Astrocyte (in vitro differentiated cells and primary cell): Measurements from ENCODE around the gene RXYLT1. TPM values are rescaled to one million over a fixed set of nuclear protein-coding genes. Genes with fewer than 3 reads are reported as not detected.

Experiments
- DNase-seq: peaks from one replicate; pipeline ENCODE4 v3.0.0-alpha.2; 2010; ENCODE audit warnings: low read depth
- FAIRE-seq: peaks from 2 replicates; lab custom pipeline; 2011; peaks lifted over from hg19 to GRCh38; lab: Jason Lieb, UNC
- H2AFZ ChIP-seq: 2 replicates; pipeline ENCODE4 v1.6.0; 2012; ENCODE audit warnings: low read depth, low read length, inconsistent platforms
- H3K27ac ChIP-seq: 2 replicates; pipeline ENCODE4 v1.5.1; 2011; ENCODE audit warnings: low read depth, low read length, inconsistent platforms
- H3K27me3 ChIP-seq: 2 replicates; pipeline ENCODE4 v1.6.0; 2011; ENCODE audit warnings: low read length, inconsistent platforms; ENCODE audit not compliant: insufficient read depth
- H3K36me3 ChIP-seq: 2 replicates; pipeline ENCODE4 v1.5.1; 2011; ENCODE audit warnings: low read length, inconsistent platforms; ENCODE audit not compliant: insufficient read depth
- H3K4me1 ChIP-seq: 2 replicates; pipeline ENCODE4 v1.5.1; 2011; ENCODE audit warnings: low read length, inconsistent platforms; ENCODE audit not compliant: insufficient read depth
- H3K4me2 ChIP-seq: 2 replicates; pipeline ENCODE4 v1.6.0; 2012; ENCODE audit warnings: low read length, inconsistent platforms
- H3K4me3 ChIP-seq: 2 replicates; pipeline ENCODE4 v1.5.1; 2011; ENCODE audit warnings: low read depth, mild to moderate bottlenecking, low read length, inconsistent platforms; ENCODE audit not compliant: insufficient read depth
- H3K79me2 ChIP-seq: 2 replicates; pipeline ENCODE4 v1.6.0; 2012; ENCODE audit warnings: mild to moderate bottlenecking, low read length, inconsistent platforms; ENCODE audit not compliant: insufficient read depth
- H3K9ac ChIP-seq: 2 replicates; pipeline ENCODE4 v1.6.0; 2012; ENCODE audit warnings: mild to moderate bottlenecking, low read length, inconsistent platforms
- H3K9me3 ChIP-seq: 2 replicates; pipeline ENCODE4 v1.5.1; 2012; ENCODE audit warnings: low read depth, mild to moderate bottlenecking, low read length, inconsistent platforms; ENCODE audit not compliant: insufficient read depth
- H4K20me1 ChIP-seq: 2 replicates; pipeline ENCODE4 v1.6.0; 2012; ENCODE audit warnings: low read length, inconsistent platforms; ENCODE audit not compliant: insufficient read depth
- H3K27ac Mint-ChIP-seq: one replicate; pipeline ENCODE4 v1.8.0; 2021; ENCODE audit warnings: mild to moderate bottlenecking, mixed read lengths; ENCODE audit not compliant: unreplicated experiment
- H3K27me3 Mint-ChIP-seq: one replicate; pipeline ENCODE4 v1.8.0; 2021; ENCODE audit warnings: low read depth, mixed read lengths; ENCODE audit not compliant: unreplicated experiment
- H3K36me3 Mint-ChIP-seq: one replicate; pipeline ENCODE4 v1.8.0; 2021; ENCODE audit warnings: low read depth, mixed read lengths; ENCODE audit not compliant: unreplicated experiment
- H3K4me1 Mint-ChIP-seq: one replicate; pipeline ENCODE4 v1.8.0; 2021; ENCODE audit warnings: low read depth, mixed read lengths; ENCODE audit not compliant: unreplicated experiment
- H3K4me3 Mint-ChIP-seq: one replicate; pipeline ENCODE4 v1.8.0; 2021; ENCODE audit warnings: mild to moderate bottlenecking, moderate library complexity, mixed read lengths; ENCODE audit not compliant: unreplicated experiment
- H3K9me3 Mint-ChIP-seq: one replicate; pipeline ENCODE4 v1.8.0; 2021; ENCODE audit warnings: mild to moderate bottlenecking, mixed read lengths; ENCODE audit not compliant: unreplicated experiment
- CTCF ChIP-seq: IDR thresholded peaks from 2 replicates; pipeline ENCODE4 v1.5.1; 2011; ENCODE audit warnings: low read depth, mild to moderate bottlenecking, inconsistent platforms, low read length, moderate library complexity; ENCODE audit not compliant: insufficient read depth
- EZH2 ChIP-seq: IDR thresholded peaks from 2 replicates; pipeline ENCODE4 v1.6.1; 2012; ENCODE audit warnings: mild to moderate bottlenecking, low read length, inconsistent platforms; ENCODE audit not compliant: insufficient read depth
- total RNA-seq: library from RNA; stranded (reverse); gene quantifications from 2 replicates; pipeline ENCODE4 v1.2.1, GENCODE V29; 2021

RXYLT1 gene
- total RNA-seq, 1 donor from 2014 or later = 15.5 TPM

DNA sequence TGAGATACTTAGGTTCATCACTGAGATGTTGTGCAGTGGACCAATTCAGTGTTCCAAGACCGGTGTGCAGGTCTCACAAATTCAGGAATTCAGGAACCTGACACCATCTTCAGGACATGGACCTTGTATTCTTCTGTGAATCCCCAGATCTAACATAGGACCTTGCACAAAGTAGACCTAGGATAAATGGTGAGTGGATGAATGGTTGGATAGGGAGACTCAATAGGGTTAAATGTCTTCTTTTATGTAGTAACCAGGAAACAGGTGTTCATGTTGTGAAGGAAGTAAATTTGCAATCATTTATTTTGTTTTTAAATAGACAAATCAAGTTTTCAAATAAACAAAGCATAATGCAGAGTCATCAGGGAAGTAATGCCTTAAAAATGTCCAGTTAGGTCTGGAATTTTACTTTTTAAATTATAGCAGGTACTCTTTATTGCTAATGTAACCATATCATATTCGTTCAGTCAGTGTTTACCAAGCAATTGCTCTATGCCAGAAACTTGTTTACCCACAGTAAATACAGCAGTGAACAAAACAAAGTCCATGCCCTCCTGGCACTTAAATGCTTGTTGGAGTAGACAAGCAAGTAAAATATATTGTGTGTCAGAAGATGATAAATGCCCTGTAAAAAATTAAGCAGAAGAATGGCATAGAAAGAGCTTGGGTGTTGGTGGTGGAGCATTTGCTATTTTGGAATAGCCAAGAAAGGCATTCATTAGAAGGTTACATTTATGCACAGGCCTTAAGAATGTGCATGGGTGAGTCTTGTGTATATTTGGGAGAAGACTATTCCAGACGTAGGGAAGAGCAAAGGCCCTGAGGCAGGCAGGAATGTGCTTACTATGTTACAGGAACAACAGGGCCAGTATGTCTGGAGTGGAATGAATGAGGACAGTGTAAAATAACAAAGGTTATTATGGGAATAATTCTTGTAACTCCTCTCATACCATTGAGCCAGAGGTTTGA lies 26.3 kb downstream of the RXYLT1 start:
- H3K36me3 Mint-ChIP-seq = no peaks in the 10 kb centered on the region
- Histone ChIP-seq H4K20me1 (no peaks in the 10 kb centered on the region), H3K36me3 (peaks cover 12% of the 10 kb centered on the region), H3K27me3 (no peaks in the 10 kb centered on the region), H3K79me2 (no peaks in the 10 kb centered on the region), H3K4me3 (no peak overlapping the region), H3K9me3 (no peaks in the 10 kb centered on the region), H3K9ac (no peak overlapping the region), H3K4me1 (no peaks in the 10 kb centered on the region), H3K4me2 (no peak overlapping the region), H3K27ac (no peak overlapping the region), H2AFZ (no peak overlapping the region)
- no peaks in the 10 kb centered on the region for H3K9me3 Mint-ChIP-seq
- DNase-seq = no peak
- H3K27ac Mint-ChIP-seq = no peak overlapping the region
- H3K4me3 Mint-ChIP-seq = no peak overlapping the region
- H3K4me1 Mint-ChIP-seq = no peaks in the 10 kb centered on the region
- no peak for FAIRE-seq
- no peaks in the 10 kb centered on the region for H3K27me3 Mint-ChIP-seq
- TF ChIP-seq CTCF = no peak
- no peak for TF ChIP-seq EZH2

GRCh38 chr12:63808631-63809030 lies 28.9 kb downstream of the RXYLT1 start:
- no peaks in the 10 kb centered on the region for H3K4me1 ChIP-seq
- no peak for DNase-seq
- H4K20me1 ChIP-seq = no peaks in the 10 kb centered on the region
- no peaks in the 10 kb centered on the region for H3K27me3 Mint-ChIP-seq
- no peak overlapping the region for H3K27ac ChIP-seq
- TF ChIP-seq CTCF (no peak), EZH2 (no peak)
- no peaks in the 10 kb centered on the region for H3K9me3 ChIP-seq
- FAIRE-seq = no peak
- no peak overlapping the region for H2AFZ ChIP-seq
- H3K9ac ChIP-seq = no peak overlapping the region
- H3K79me2 ChIP-seq = no peaks in the 10 kb centered on the region
- peaks cover 12% of the 10 kb centered on the region for H3K36me3 ChIP-seq
- H3K4me3 ChIP-seq = no peak overlapping the region
- no peak overlapping the region for H3K27ac Mint-ChIP-seq
- no peaks in the 10 kb centered on the region for H3K27me3 ChIP-seq
- H3K4me2 ChIP-seq = no peak overlapping the region
- H3K9me3 Mint-ChIP-seq = no peaks in the 10 kb centered on the region
- no peaks in the 10 kb centered on the region for H3K4me1 Mint-ChIP-seq
- no peak overlapping the region for H3K4me3 Mint-ChIP-seq
- H3K36me3 Mint-ChIP-seq = no peaks in the 10 kb centered on the region

GRCh38 chr12:63809566-63809965 lies 29.9 kb downstream of the RXYLT1 start:
- no peak overlapping the region for H3K4me2 ChIP-seq
- H3K4me3 ChIP-seq = no peak overlapping the region
- H3K36me3 ChIP-seq = peaks cover 12% of the 10 kb centered on the region
- Mint-ChIP-seq H3K9me3 (no peaks in the 10 kb centered on the region), H3K36me3 (no peaks in the 10 kb centered on the region), H3K27me3 (no peaks in the 10 kb centered on the region), H3K4me3 (no peak overlapping the region), H3K27ac (no peak overlapping the region), H3K4me1 (no peaks in the 10 kb centered on the region)
- DNase-seq (no peak), FAIRE-seq (no peak)
- no peaks in the 10 kb centered on the region for H3K4me1 ChIP-seq
- H3K27ac ChIP-seq = no peak overlapping the region
- no peaks in the 10 kb centered on the region for H3K27me3 ChIP-seq
- H3K79me2 ChIP-seq = no peaks in the 10 kb centered on the region
- no peaks in the 10 kb centered on the region for H4K20me1 ChIP-seq
- TF ChIP-seq CTCF (no peak), EZH2 (no peak)
- H2AFZ ChIP-seq = no peak overlapping the region
- no peaks in the 10 kb centered on the region for H3K9me3 ChIP-seq
- no peak overlapping the region for H3K9ac ChIP-seq
